Measurements from ENCODE around the gene OPN1MW3.
"Not testable (repeated sequence)": the region's sequence is repeated elsewhere in the genome, so short reads cannot be mapped to it uniquely, and the experiment has no call there.

The OPN1MW3 gene

GRCh38 chrX:154257282-154257681, at the start of gene OPN1MW3:
Gene OPN1MW3, plus strand, starts transcription at chrX:154257582. Its CDS starts 38 bp downstream, at chrX:154257620.
- not testable (repeated sequence) for DNase-seq

GRCh38 chrX:154209670-154210418, 47.5 kb upstream of the OPN1MW3 start:
- DNase-seq, result not testable (repeated sequence)

DNA sequence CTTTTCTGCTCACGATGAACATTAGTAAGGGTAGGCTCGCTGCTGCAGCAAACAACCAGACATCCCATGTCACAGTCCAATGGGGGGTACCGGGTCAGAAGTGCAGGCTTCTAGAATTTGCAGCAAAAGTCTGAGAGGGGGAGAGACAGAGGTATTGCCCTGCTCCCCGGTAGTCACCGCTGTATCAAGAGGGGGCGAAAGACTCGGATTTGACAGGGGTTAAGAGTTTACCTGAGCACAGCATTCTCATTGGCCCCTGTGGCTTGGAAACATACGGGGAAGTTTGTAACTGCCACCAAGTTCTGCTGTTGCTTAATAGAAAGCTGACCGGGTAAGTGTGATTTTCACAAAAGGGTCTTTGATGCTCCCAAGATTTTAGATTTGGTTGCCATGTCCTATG, 46.3 kb upstream of the OPN1MW3 start:
- not testable (repeated sequence) for DNase-seq

GRCh38 chrX:154211499-154211898, 45.9 kb upstream of the OPN1MW3 start:
- DNase-seq, result not testable (repeated sequence)

- DNase-seq, result not testable (repeated sequence)
These were observed 37.9 kb upstream of the OPN1MW3 start, which contains the start of gene OPN1MW2 for GRCh38 chrX:154219456-154219855. Gene OPN1MW2, plus strand, starts transcription at chrX:154219756. Its CDS starts 60 bp downstream, at chrX:154219816.

DNA sequence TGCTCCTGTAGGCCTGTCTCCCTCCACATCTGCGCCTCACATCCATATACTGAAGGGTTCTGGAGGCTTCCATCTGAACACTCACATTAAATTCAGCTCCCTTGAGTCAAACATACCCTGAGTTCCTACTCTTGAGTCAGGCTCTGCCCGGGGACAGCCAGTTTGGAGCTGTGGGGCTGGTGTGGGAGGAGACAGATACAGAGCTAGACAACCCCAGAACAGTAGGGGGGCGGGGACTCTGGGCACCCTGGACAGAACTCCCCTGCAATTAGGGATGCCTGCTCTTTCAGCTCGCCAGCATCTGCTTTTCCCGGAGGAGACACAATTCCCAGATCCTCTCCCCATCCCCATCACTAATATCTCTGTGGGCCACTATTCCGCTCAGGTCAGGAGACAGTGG, 32.1 kb upstream of the OPN1MW3 start:
- not testable (repeated sequence) for DNase-seq

DNA sequence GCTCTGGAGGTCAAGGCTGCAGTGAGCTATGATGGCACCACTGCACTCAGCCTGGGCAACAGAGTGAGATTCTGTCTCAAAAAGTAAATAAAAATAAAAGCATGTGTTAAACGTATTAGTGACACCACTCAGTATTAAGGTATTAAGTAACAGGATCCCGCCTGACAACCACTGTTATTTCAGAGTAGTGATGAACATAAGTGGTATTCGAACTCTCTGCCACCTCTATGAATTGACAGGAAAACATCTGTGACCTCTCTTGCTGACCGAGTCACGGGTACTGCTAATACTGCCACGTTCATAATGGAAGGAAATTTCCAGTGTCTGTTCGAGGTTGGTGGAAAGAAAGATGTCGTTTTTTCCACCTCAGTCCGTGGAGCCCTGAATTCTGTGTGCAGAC, 30.7 kb upstream of the OPN1MW3 start:
- not testable (repeated sequence) for DNase-seq

GRCh38 chrX:154231443-154231842, 25.9 kb upstream of the OPN1MW3 start:
- not testable (repeated sequence) for DNase-seq

DNA sequence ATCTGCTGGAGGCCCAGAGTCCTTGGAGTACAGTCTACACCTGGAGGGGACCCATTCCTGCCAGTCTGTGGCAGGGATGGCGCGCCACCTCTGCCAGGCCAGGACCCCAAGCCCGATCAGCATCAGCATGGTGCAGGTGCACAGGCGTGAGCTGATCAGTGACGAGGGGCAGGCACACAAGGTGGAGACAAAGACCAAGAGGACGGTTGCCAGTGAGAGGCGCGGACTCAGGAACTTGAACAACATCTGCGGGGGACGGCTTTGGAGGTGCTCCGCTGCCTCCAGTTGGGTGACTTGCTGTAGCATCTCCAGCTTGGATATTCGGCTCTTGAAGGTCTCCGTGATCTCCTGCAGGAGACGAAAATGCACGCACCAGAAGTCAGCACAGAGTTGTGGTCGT, 23.8 kb upstream of the OPN1MW3 start:
- DNase-seq, result not testable (repeated sequence)

DNA sequence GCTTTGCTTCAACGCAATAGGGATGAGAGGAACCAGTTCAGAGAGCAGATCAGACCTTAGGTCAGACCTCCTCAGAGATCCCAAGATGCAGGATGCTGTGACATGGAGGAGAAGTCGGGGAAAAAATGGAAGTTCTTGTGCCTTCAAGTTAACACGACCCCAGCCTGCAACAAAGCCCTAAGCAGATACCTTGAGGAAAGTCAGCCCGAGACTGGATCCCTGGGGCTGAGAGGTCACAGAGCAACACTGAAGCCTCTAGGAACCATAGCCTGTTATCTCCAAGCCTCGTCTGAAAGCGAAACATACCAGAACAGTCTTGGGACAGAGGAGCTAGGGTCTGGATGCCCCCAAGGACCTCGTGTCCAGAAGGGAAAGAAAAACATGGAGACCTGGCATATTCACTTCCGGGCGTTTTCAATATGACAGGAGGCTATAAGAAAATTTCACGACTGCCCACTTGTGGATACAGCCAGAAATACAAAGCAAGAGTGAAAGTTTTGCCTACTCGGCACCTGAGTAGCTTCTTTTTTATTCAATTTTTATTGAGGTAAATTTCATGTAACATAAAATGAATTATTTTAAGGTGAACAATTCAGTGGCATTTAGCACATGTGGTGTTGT, 18.3 kb upstream of the OPN1MW3 start:
- not testable (repeated sequence) for DNase-seq

DNA sequence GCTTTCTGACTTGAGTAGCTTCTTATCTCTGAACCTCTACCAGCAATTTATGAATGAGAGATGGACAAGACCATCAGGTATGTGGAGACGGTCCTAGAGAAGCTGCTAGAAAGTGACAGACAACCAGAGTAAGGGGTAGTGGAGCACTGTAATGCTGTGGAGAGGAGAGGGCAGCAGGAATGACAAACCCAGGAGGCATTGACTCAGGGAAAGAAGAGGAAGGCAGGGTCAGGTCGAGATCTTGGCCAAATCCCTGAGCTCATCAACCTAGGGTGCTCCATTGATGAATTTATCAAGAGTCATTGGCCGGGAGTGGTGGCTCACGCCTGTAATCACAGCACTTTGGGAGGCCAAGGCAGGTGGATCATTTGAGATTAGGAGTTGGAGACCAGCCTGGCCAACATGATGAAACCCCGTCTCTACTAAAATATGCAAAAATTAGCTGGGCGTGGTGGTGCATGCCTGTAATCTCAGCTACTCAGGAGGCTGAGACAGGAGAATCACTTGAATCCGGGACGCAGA, 17.3 kb upstream of the OPN1MW3 start:
- not testable (repeated sequence) for DNase-seq

DNA sequence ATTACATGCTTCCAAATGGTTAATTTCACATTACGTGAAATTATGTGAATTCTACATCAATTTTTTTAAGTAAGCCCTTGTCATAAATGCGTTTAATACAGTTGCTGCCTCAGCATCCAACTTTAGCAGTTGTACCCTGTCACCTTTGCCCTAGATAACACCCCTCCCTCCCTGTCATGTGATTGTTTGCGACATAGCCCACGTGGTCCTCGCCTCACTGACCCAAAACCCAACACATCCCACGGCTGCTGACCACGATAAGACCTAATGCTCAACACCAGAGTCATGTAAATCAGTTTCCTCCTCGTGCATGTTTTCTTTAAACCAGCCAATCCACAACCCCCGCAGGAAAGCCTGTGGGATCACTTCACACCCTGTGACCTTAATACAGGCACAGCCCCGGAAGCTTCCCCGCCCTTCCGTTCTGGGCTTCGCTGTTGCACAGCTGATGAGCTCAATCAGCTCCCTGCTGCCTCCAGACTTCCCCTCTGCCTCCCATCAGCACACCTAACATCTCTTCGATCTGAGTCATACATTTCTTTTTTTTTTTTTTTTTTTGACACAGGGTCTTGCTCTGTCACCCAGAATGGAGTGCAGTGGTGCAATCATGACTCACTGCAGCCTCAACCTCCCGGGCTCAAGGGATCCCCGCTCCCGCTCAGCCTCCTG, 9.9 kb upstream of the OPN1MW3 start:
- DNase-seq, result not testable (repeated sequence)

DNA sequence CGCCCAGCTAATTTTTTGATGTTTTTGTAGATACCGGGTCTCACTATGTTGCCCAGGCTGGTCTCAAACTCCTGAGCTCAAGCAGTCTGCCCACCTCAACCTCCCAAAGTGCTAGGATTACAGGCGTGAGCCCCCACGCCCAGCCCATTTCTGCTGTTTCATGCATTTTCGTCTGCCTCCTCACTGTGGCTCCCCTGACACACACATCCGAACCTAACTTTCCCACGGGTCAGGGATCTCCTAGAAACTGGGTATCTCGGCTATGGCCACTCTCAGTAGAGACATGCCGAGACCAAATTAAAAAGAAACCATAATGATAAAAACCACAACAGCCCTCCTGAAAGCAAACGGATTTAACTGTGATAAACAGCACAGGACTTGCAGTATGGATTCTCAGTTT, 9.3 kb upstream of the OPN1MW3 start:
- not testable (repeated sequence) for DNase-seq

DNA sequence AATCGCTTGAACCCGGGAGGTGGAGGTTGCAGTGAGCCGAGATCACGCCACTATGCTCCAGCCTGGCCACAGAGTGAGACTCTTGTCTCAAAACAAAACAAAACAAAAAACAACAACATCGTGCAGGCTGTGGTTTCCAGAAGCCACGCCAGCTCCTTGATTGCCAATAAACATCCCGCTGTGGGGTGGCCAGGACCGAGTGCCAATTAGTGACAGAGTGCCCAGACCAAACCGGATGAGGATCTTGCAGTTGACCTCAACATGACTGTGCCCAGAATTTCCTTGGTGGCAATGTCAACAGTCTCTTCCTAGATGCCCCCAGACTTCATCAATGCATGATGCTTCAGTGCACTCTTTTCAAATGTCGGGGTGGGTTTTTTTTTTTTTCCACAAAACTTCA, 1.3 kb downstream of the OPN1MW3 start:
- not testable (repeated sequence) for DNase-seq

DNA sequence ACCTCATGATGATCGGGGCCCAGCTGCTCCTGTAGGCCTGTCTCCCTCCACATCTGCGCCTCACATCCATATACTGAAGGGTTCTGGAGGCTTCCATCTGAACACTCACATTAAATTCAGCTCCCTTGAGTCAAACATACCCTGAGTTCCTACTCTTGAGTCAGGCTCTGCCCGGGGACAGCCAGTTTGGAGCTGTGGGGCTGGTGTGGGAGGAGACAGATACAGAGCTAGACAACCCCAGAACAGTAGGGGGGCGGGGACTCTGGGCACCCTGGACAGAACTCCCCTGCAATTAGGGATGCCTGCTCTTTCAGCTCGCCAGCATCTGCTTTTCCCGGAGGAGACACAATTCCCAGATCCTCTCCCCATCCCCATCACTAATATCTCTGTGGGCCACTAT, 5.7 kb downstream of the OPN1MW3 start:
- DNase-seq, result not testable (repeated sequence)

DNA sequence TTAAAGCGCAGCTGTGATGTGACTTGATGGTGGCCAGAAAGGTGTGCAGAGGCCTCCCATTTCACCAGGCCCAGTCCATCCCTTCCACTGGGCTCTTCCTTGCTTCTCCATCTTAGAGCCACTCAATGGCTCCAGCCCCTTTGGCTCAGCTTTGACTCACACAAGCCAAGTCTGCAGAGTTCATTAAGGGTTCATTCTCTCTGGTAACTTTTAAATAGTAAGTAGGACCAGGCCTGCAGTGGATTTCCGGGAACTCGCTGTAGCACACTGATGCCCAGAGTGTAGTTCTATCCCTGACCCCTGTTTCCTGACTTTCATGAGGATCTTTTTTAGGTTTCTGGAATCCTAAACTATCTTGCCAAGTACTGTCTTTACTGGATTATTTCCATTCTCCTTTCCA, 11.9 kb downstream of the OPN1MW3 start:
- not testable (repeated sequence) for DNase-seq

DNA sequence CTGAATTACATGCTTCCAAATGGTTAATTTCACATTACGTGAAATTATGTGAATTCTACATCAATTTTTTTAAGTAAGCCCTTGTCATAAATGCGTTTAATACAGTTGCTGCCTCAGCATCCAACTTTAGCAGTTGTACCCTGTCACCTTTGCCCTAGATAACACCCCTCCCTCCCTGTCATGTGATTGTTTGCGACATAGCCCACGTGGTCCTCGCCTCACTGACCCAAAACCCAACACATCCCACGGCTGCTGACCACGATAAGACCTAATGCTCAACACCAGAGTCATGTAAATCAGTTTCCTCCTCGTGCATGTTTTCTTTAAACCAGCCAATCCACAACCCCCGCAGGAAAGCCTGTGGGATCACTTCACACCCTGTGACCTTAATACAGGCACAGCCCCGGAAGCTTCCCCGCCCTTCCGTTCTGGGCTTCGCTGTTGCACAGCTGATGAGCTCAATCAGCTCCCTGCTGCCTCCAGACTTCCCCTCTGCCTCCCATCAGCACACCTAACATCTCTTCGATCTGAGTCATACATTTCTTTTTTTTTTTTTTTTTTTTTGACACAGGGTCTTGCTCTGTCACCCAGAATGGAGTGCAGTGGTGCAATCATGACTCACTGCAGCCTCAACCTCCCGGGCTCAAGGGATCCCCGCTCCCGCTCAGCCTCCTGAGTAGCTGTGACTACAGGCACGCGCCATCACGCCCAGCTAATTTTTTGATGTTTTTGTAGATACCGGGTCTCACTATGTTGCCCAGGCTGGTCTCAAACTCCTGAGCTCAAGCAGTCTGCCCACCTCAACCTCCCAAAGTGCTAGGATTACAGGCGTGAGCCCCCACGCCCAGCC, 27.3 kb downstream of the OPN1MW3 start:
- DNase-seq, result not testable (repeated sequence)

DNA sequence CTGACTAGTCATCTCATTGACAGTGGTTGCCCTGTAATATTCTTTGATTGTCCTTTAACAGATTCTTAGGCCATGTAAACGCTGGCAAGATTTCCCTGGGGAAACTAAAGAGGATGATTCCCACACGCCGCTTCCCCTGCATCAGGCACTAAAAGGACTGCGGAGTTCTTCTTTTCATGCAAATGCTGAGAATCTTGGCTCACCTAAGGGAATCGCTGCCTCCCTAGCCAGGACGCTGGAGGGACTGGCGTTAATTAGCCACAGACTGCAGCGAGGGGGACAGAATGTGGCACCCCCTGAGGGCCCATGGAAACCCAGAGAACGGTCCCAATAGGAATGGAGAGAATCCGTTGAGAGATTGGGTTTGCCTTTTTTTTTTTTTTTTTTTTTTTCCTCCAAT, 29.0 kb downstream of the OPN1MW3 start:
- DNase-seq, result not testable (repeated sequence)

GRCh38 chrX:154294791-154295574, 37.6 kb downstream of the OPN1MW3 start, which contains the start of gene TEX28:
Gene TEX28, minus strand, starts transcription at chrX:154295124. Its CDS starts 3,007 bp downstream, at chrX:154292117.
- DNase-seq, result no peak

- DNase-seq, result no peak
These were observed 38.4 kb downstream of the OPN1MW3 start, which contains the start of gene TKTL1 for GRCh38 chrX:154295664-154296310. Gene TKTL1, plus strand, starts transcription at chrX:154295795. Its CDS starts 65 bp downstream, at chrX:154295860.

DNA sequence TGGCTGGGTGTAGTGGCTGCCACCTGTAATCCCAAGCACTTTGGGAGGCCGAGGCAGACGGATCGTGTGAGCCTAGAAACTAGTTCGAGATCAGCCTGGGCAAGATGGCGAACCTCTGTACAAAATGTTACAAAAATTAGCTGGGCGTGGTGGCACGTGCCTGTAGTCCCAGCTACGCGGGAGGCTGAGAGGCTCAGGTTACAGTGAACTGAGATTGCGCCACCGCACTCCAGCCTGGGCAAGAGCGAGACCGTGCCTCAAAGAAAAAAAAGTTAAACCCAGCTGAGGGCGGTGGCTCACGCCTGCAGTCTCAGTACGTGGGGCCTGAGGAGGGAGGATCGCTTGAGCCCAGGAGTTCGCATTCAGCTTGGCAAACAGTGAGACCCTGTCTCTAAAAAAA, 39.3 kb downstream of the OPN1MW3 start:
- DNase-seq, result no peak

Measured in hematopoietic multipotent progenitor cell treated with erythropoietin and hydrocortisone succinate and interleukin-3 and kit ligand, for 4 days (in vitro differentiated cells).